NK-92 (cell line): ENCODE results near the gene CAMK4.
"Not testable (repeated sequence)": the region's sequence is repeated elsewhere in the genome, so short reads cannot be mapped to it uniquely, and the experiment has no call there.

Source experiments
- DNase-seq: peaks from one replicate; lab custom pipeline; 2025; ENCODE audit not compliant: unreplicated experiment; lab: John Stamatoyannopoulos, UW

Gene CAMK4

GRCh38 chr5:111309384-111309783 lies 85.2 kb downstream of the CAMK4 start:
- DNase-seq, result no peak

- DNase-seq, result no peak
Observed at GRCh38 chr5:111310711-111311620, 86.8 kb downstream of the CAMK4 start.

- no peak for DNase-seq
Observed at GRCh38 chr5:111311666-111312065, 87.5 kb downstream of the CAMK4 start.

- no peak for DNase-seq
Observed at GRCh38 chr5:111313017-111313724, 89.0 kb downstream of the CAMK4 start.

- no peak for DNase-seq
Observed at GRCh38 chr5:111320953-111321352, 96.8 kb downstream of the CAMK4 start.

GRCh38 chr5:111321376-111321775 lies 97.2 kb downstream of the CAMK4 start:
- DNase-seq, result no peak

GRCh38 chr5:111326551-111326950 lies 102.4 kb downstream of the CAMK4 start:
- DNase-seq, result no peak

GRCh38 chr5:111337133-111337532 lies 112.9 kb downstream of the CAMK4 start:
- DNase-seq, result no peak

- DNase-seq, result no peak
Observed at GRCh38 chr5:111337688-111338087, 113.5 kb downstream of the CAMK4 start.

- no peak for DNase-seq
Observed at GRCh38 chr5:111345731-111346130, 121.5 kb downstream of the CAMK4 start.

- no peak for DNase-seq
Observed at GRCh38 chr5:111347021-111347420, 122.8 kb downstream of the CAMK4 start.

- no peak for DNase-seq
Observed at GRCh38 chr5:111348661-111349329, 124.6 kb downstream of the CAMK4 start.

GRCh38 chr5:111349429-111349828 lies 125.2 kb downstream of the CAMK4 start:
- no peak for DNase-seq

GRCh38 chr5:111353035-111353434 lies 128.9 kb downstream of the CAMK4 start:
- no peak for DNase-seq

GRCh38 chr5:111358726-111359125 lies 134.5 kb downstream of the CAMK4 start:
- not testable (repeated sequence) for DNase-seq

- DNase-seq, result no peak
Observed at GRCh38 chr5:111360173-111360572, 136.0 kb downstream of the CAMK4 start.

- no peak for DNase-seq
Observed at GRCh38 chr5:111364992-111365391, 140.8 kb downstream of the CAMK4 start.

- DNase-seq, result no peak
Observed at GRCh38 chr5:111366388-111366787, 142.2 kb downstream of the CAMK4 start.

- DNase-seq, result no peak
Observed at GRCh38 chr5:111367115-111367514, 142.9 kb downstream of the CAMK4 start.

- no peak for DNase-seq
Observed at GRCh38 chr5:111372799-111373198, 148.6 kb downstream of the CAMK4 start.

GRCh38 chr5:111374380-111374779 lies 150.2 kb downstream of the CAMK4 start:
- DNase-seq, result no peak

- DNase-seq, result no peak
Observed at GRCh38 chr5:111375645-111376044, 151.5 kb downstream of the CAMK4 start.
